Neural cell (in vitro differentiated cells): Measurements from ENCODE around the gene ATP2A2.

Experiments used
- EP300 ChIP-seq: fragments of 450-650 bp; conservative IDR thresholded peaks from 2 replicates; pipeline ENCODE4 v1.6.1; 2014; ENCODE audit warnings: antibody characterized with exemption, mild to moderate bottlenecking, moderate library complexity; ENCODE audit not compliant: poor library complexity, severe bottlenecking
- MXI1 ChIP-seq: fragments of 450-650 bp; conservative IDR thresholded peaks from 2 replicates; pipeline ENCODE4 v1.6.1; 2014; ENCODE audit warnings: antibody characterized with exemption, mild to moderate bottlenecking; ENCODE audit not compliant: poor library complexity, severe bottlenecking
- POLR2AphosphoS5 ChIP-seq: IDR thresholded peaks from 2 replicates; pipeline ENCODE4 v1.6.1; 2012
- SMC3 ChIP-seq: fragments of 450-650 bp; conservative IDR thresholded peaks from 2 replicates; pipeline ENCODE4 v1.6.1; 2014; ENCODE audit warnings: antibody characterized with exemption, mild to moderate bottlenecking, moderate library complexity; ENCODE audit not compliant: poor library complexity
- TAF1 ChIP-seq: IDR thresholded peaks from 2 replicates; pipeline ENCODE4 v1.6.1; 2012; ENCODE audit warnings: low read depth
- TF ChIP-seq, protein P1 (sequence below): fragments of 450-650 bp; IDR thresholded peaks from 2 replicates; pipeline ENCODE4 v1.5.1; 2014; ENCODE audit warnings: antibody characterized with exemption, mild to moderate bottlenecking, moderate library complexity; ENCODE audit not compliant: poor library complexity, severe bottlenecking
- TF ChIP-seq, protein P2 (sequence below): IDR thresholded peaks from 2 replicates; pipeline ENCODE4 v1.6.1; 2012; ENCODE audit warnings: borderline replicate concordance

DNA sequence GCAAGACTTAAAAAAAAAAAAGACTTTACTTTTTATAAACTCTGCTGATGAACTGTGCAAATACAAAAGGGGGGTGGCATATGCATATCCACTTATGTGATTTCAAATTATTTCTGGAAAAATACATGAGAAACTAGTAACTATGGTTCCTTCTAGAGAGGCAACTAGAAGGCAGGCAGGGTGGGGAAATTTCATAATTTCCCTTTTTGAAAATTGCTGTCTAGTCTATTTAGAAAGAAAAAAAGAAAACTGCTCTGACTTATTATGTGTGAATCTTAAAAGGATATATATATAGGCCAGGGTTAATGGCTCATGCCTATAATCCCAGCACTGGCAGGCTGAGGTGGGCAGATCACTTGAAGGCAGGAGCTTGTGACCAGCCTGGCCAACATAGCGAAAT lies 80.2 kb downstream of the ATP2A2 start:
- TF ChIP-seq EP300 = no peak
- TF ChIP-seq, protein P1, sequence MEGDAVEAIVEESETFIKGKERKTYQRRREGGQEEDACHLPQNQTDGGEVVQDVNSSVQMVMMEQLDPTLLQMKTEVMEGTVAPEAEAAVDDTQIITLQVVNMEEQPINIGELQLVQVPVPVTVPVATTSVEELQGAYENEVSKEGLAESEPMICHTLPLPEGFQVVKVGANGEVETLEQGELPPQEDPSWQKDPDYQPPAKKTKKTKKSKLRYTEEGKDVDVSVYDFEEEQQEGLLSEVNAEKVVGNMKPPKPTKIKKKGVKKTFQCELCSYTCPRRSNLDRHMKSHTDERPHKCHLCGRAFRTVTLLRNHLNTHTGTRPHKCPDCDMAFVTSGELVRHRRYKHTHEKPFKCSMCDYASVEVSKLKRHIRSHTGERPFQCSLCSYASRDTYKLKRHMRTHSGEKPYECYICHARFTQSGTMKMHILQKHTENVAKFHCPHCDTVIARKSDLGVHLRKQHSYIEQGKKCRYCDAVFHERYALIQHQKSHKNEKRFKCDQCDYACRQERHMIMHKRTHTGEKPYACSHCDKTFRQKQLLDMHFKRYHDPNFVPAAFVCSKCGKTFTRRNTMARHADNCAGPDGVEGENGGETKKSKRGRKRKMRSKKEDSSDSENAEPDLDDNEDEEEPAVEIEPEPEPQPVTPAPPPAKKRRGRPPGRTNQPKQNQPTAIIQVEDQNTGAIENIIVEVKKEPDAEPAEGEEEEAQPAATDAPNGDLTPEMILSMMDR = no peak
- no peak for TF ChIP-seq MXI1
- TF ChIP-seq, protein P2, sequence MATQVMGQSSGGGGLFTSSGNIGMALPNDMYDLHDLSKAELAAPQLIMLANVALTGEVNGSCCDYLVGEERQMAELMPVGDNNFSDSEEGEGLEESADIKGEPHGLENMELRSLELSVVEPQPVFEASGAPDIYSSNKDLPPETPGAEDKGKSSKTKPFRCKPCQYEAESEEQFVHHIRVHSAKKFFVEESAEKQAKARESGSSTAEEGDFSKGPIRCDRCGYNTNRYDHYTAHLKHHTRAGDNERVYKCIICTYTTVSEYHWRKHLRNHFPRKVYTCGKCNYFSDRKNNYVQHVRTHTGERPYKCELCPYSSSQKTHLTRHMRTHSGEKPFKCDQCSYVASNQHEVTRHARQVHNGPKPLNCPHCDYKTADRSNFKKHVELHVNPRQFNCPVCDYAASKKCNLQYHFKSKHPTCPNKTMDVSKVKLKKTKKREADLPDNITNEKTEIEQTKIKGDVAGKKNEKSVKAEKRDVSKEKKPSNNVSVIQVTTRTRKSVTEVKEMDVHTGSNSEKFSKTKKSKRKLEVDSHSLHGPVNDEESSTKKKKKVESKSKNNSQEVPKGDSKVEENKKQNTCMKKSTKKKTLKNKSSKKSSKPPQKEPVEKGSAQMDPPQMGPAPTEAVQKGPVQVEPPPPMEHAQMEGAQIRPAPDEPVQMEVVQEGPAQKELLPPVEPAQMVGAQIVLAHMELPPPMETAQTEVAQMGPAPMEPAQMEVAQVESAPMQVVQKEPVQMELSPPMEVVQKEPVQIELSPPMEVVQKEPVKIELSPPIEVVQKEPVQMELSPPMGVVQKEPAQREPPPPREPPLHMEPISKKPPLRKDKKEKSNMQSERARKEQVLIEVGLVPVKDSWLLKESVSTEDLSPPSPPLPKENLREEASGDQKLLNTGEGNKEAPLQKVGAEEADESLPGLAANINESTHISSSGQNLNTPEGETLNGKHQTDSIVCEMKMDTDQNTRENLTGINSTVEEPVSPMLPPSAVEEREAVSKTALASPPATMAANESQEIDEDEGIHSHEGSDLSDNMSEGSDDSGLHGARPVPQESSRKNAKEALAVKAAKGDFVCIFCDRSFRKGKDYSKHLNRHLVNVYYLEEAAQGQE = no peak
- no peak for TF ChIP-seq POLR2AphosphoS5
- TF ChIP-seq SMC3 = no peak
- no peak for TF ChIP-seq TAF1
